Neuronal stem cell (in vitro differentiated cells): Measurements from ENCODE around the gene TTF1.

Experiments
- DNase-seq: peaks from one replicate; pipeline ENCODE4 v3.0.0-alpha.2; 2013; ENCODE audit warnings: low spot score
- H2AFZ ChIP-seq: one replicate; pipeline ENCODE4 v1.6.1; 2013; ENCODE audit warnings: mild to moderate bottlenecking, low read length, inconsistent platforms
- H2AK5ac ChIP-seq: 2 replicates; pipeline ENCODE4 v1.6.1; 2013; ENCODE audit warnings: low read depth, mild to moderate bottlenecking, inconsistent platforms, low read length, moderate library complexity, mixed read lengths
- H2BK120ac ChIP-seq: 2 replicates; pipeline ENCODE4 v1.6.1; 2013; ENCODE audit warnings: low read depth, mild to moderate bottlenecking, inconsistent platforms, low read length, moderate library complexity, mixed read lengths
- H2BK12ac ChIP-seq: one replicate; pipeline ENCODE4 v1.6.1; 2013; ENCODE audit warnings: low read length, inconsistent platforms
- H2BK15ac ChIP-seq: 2 replicates; pipeline ENCODE4 v1.6.1; 2013; ENCODE audit warnings: mild to moderate bottlenecking, low read length, inconsistent platforms, mixed read lengths
- H2BK5ac ChIP-seq: one replicate; pipeline ENCODE4 v1.6.1; 2013; ENCODE audit warnings: inconsistent platforms, mild to moderate bottlenecking, low read length, moderate library complexity
- H3K14ac ChIP-seq: one replicate; pipeline ENCODE4 v1.6.1; 2013; ENCODE audit warnings: low read length, inconsistent platforms
- H3K18ac ChIP-seq: 2 replicates; pipeline ENCODE4 v1.6.1; 2013; ENCODE audit warnings: low read length, inconsistent platforms
- H3K23ac ChIP-seq: 2 replicates; pipeline ENCODE4 v1.6.1; 2013; ENCODE audit warnings: low read depth, mild to moderate bottlenecking, mixed read lengths, low read length, inconsistent platforms; ENCODE audit not compliant: poor library complexity
- H3K27ac ChIP-seq: replicated peaks from 3 replicates; pipeline ENCODE4 v1.5.1; 2013; ENCODE audit warnings: low read length, inconsistent platforms
- H3K27me3 ChIP-seq, 3 experiments: 2 replicates each; pipeline ENCODE4 v1.6.1; 2013; ENCODE audit warnings: low read length in 3 of 3, mild to moderate bottlenecking in 2 of 3, inconsistent platforms in 1 of 3, low read depth in 1 of 3, mixed read lengths in 1 of 3, moderate library complexity in 1 of 3; ENCODE audit not compliant: control insufficient read depth in 3 of 3, insufficient read depth in 3 of 3
- H3K36me3 ChIP-seq, 2 donors: replicated peaks in 1 of 2; 2 replicates each; pipeline ENCODE4 v1.6.1; 2013; ENCODE audit warnings: low read length in 2 of 2; ENCODE audit not compliant: control insufficient read depth in 2 of 2, insufficient read depth in 2 of 2
- H3K4ac ChIP-seq: 2 replicates; pipeline ENCODE4 v1.6.1; 2013; ENCODE audit warnings: inconsistent platforms, mild to moderate bottlenecking, low read length, moderate library complexity
- H3K4me1 ChIP-seq, 2 donors: 1 replicate in 1 of 2; 2 replicates in 1 of 2; pipeline ENCODE4 v1.6.1; 2013; ENCODE audit warnings: low read length in 2 of 2, low read depth in 1 of 2; ENCODE audit not compliant: control insufficient read depth in 2 of 2, insufficient read depth in 1 of 2
- H3K4me2 ChIP-seq: one replicate; pipeline ENCODE4 v1.6.1; 2013; ENCODE audit warnings: mild to moderate bottlenecking, low read length, inconsistent platforms; ENCODE audit not compliant: insufficient read depth, poor library complexity, severe bottlenecking
- H3K4me3 ChIP-seq, 2 donors: 2 replicates each; pipeline ENCODE4 v1.5.1; 2013; ENCODE audit warnings: low read length in 2 of 2, mild to moderate bottlenecking in 2 of 2, inconsistent platforms in 1 of 2, moderate library complexity in 1 of 2
- H3K79me1 ChIP-seq: one replicate; pipeline ENCODE4 v1.6.1; 2013; ENCODE audit warnings: low read depth, mild to moderate bottlenecking, inconsistent platforms, low read length, moderate library complexity
- H3K9ac ChIP-seq: one replicate; pipeline ENCODE4 v1.6.1; 2013; ENCODE audit warnings: mild to moderate bottlenecking, low read depth, low read length, inconsistent platforms; ENCODE audit not compliant: poor library complexity
- H3K9me3 ChIP-seq, 2 donors: replicated peaks in 1 of 2; 2 replicates each; pipeline versions ENCODE3 to v1.6.1; 2013; ENCODE audit warnings: low read length in 2 of 2, mild to moderate bottlenecking in 2 of 2, inconsistent platforms in 1 of 2, low read depth in 1 of 2, mixed read lengths in 1 of 2, moderate library complexity in 1 of 2; ENCODE audit not compliant: control insufficient read depth in 2 of 2, insufficient read depth in 1 of 2
- H4K8ac ChIP-seq: one replicate; pipeline ENCODE4 v1.6.1; 2013; ENCODE audit warnings: low read depth, mild to moderate bottlenecking, inconsistent platforms, low read length, moderate library complexity
- H4K91ac ChIP-seq: one replicate; pipeline ENCODE4 v1.6.1; 2013; ENCODE audit warnings: low read length, low read depth, mild to moderate bottlenecking, inconsistent platforms; ENCODE audit not compliant: poor library complexity
- WGBS, 2 donors: extraction: QIAGEN DNeasy Blood & Tissue Kit; methylation state at CpG; one replicate each; pipeline ENCODE4 v1.1.7; 2013; ENCODE audit warnings: missing lambda C conversion rate in 2 of 2, mixed read lengths in 1 of 2; ENCODE audit not compliant: insufficient read length in 2 of 2, insufficient replicate concordance in 1 of 2; ENCODE audit errors: extremely low coverage in 2 of 2; 5-methylcytosine and 5-hydroxymethylcytosine counted together

The TTF1 gene

DNA sequence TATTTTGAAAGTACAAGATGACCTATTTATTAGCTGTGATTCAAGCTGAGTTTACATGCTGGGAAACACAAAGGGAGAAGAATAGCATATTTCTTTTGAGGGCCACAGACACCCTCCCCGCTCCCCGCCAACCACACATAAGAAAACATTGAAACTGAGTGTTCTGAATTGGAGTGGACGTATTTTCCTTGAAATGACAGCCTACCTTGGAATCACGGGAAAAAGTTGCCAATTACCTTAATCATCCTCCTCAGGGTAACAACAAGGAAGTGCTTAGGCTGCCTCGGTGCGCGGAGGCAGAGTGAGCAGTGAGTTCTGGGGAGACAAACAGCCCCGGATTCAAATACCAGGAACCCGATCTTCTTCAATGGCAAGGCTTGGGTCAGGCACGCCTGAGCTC is 34.8 kb upstream of the TTF1 start:
- no peak overlapping the region for H3K23ac ChIP-seq
- peaks cover 4 to 8% of the 10 kb centered on the region in 2 donors for H3K4me1 ChIP-seq
- no peak overlapping the region for H2AK5ac ChIP-seq
- no peak overlapping the region for H3K4me3 ChIP-seq
- no peak overlapping the region for H3K14ac ChIP-seq
- H3K9ac ChIP-seq: no peak overlapping the region
- no peaks in the 10 kb centered on the region for H3K9me3 ChIP-seq
- H3K18ac ChIP-seq: peak overlapping the region; percentile 54
- DNase-seq: no peak
- H2BK12ac ChIP-seq: no peak overlapping the region
- no peak overlapping the region for H4K8ac ChIP-seq
- no peak overlapping the region for H3K27ac ChIP-seq
- H3K27me3 ChIP-seq: peaks cover 0 to 23% (median 8%) of the 10 kb centered on the region in 3 experiments
- no peak overlapping the region for H3K4ac ChIP-seq
- no peaks in the 10 kb centered on the region for H3K36me3 ChIP-seq
- no peak overlapping the region for H2BK5ac ChIP-seq
- no peak overlapping the region for H2AFZ ChIP-seq
- H3K79me1 ChIP-seq: no peaks in the 10 kb centered on the region
- no peak overlapping the region for H3K4me2 ChIP-seq
- no CpG with 5 or more reads among the region's 10 CpGs for WGBS, 2 donors
- H4K91ac ChIP-seq: no peak overlapping the region
- H2BK15ac ChIP-seq: no peak overlapping the region
- no peak overlapping the region for H2BK120ac ChIP-seq

DNA sequence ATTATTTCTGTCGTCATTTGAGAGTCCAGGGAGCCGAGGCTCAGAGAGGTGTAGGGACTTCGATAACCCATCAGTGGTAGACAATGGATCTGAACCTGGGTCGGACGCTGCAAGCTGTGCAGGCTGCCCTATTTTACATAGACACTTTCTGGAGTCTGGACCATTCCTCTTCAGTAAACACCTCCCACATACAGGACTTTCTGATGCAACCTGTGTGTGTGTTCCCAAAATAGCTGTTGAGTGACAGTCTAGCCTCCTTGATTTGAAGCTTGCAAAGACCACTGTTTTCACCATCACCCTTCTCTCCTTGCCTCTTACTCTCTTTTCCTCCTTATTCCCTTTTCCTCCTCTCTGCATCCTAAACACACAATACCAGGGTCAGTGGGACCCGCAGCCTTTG is 34.1 kb upstream of the TTF1 start:
- Histone ChIP-seq H3K9me3 (no peaks in the 10 kb centered on the region), H2BK5ac (no peak overlapping the region), H3K23ac (no peak overlapping the region), H3K4me1 (peaks cover 4 to 8% of the 10 kb centered on the region in 2 donors), H4K91ac (no peak overlapping the region), H2BK12ac (no peak overlapping the region), H3K27me3 (peaks cover 0 to 30% (median 8%) of the 10 kb centered on the region in 3 experiments), H2BK120ac (no peak overlapping the region), H3K79me1 (no peaks in the 10 kb centered on the region), H4K8ac (no peak overlapping the region), H3K14ac (no peak overlapping the region), H2AFZ (no peak overlapping the region), H2BK15ac (no peak overlapping the region), H3K27ac (no peak overlapping the region), H3K9ac (no peak overlapping the region), H2AK5ac (no peak overlapping the region), H3K36me3 (no peaks in the 10 kb centered on the region), H3K4me2 (no peak overlapping the region), H3K4ac (no peak overlapping the region), H3K4me3 (no peak overlapping the region), H3K18ac (no peak overlapping the region)
- no CpG with 5 or more reads among the region's 6 CpGs for whole genome bisulfite sequencing, 2 donors
- DNase-seq: no peak

DNA sequence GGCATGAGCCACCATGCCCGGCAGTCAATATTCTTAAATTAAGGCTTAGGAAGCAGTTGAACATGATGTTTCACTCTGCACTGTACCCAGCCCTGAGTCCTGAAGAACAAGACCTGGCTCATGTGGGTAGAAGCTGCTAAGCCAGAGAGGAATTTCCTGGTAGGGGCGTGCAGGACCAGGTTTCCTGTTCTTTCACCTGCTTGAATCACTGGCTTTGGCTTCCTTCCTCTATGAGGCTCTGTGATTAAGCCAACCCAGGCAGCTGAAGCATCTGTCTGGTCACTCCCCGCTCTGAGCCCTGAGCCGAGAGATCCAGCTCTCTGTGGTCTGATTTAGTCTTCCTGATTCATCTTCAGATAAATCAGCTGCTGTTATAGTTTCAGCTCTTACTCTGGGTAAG is 32.5 kb upstream of the TTF1 start:
- no peak overlapping the region for H2BK12ac ChIP-seq
- H3K14ac ChIP-seq: no peak overlapping the region
- H3K27me3 ChIP-seq: peaks cover 0 to 46% (median 10%) of the 10 kb centered on the region in 3 experiments
- no peak overlapping the region for H2AFZ ChIP-seq
- H2BK5ac ChIP-seq: no peak overlapping the region
- no peak overlapping the region for H2AK5ac ChIP-seq
- H2BK120ac ChIP-seq: no peak overlapping the region
- WGBS, 2 donors: no CpG with 5 or more reads among the region's 4 CpGs
- no peak overlapping the region for H4K91ac ChIP-seq
- no peak overlapping the region for H3K4me2 ChIP-seq
- peaks cover 8 to 10% of the 10 kb centered on the region in 2 donors for H3K4me1 ChIP-seq
- H3K36me3 ChIP-seq: no peaks in the 10 kb centered on the region
- H3K27ac ChIP-seq: no peak overlapping the region
- H4K8ac ChIP-seq: no peak overlapping the region
- no peaks in the 10 kb centered on the region for H3K9me3 ChIP-seq
- no peak overlapping the region for H3K18ac ChIP-seq
- DNase-seq: no peak
- H3K4ac ChIP-seq: no peak overlapping the region
- H3K9ac ChIP-seq: no peak overlapping the region
- no peak overlapping the region for H2BK15ac ChIP-seq
- no peaks in the 10 kb centered on the region for H3K79me1 ChIP-seq
- no peak overlapping the region for H3K4me3 ChIP-seq
- no peak overlapping the region for H3K23ac ChIP-seq

DNA sequence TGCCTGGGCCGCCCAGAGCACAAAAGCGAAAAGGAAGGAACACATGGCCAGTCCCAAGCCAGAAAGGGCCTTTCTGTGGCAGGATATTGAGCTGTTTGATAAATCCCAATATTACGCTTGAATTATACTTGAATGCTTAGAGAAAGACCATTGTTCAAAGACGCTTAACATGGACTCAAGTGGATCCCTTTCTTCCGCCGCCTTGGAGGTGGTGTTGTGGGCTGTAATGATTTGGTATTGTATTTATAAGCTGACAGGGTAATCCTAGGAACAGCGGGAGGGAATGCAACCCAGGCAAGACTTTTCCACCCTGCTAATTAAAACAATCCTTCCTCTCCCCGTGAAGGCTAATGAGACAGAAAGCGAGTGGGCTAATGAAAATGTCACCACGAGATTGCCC is 28.2 kb upstream of the TTF1 start:
- peaks cover 0 to 50% (median 12%) of the 10 kb centered on the region in 3 experiments for H3K27me3 ChIP-seq
- WGBS, 2 donors: no CpG with 5 or more reads among the region's 10 CpGs

More for the DNA sequence above, 28.2 kb upstream of the TTF1 start:
- Histone ChIP-seq H3K4ac (no peak overlapping the region), H3K18ac (no peak overlapping the region), H3K79me1 (no peaks in the 10 kb centered on the region), H3K4me1 (peaks cover 0 to 6% of the 10 kb centered on the region in 2 donors), H2BK15ac (no peak overlapping the region), H3K23ac (no peak overlapping the region), H2BK120ac (no peak overlapping the region), H4K8ac (no peak overlapping the region), H3K9ac (no peak overlapping the region), H3K36me3 (no peaks in the 10 kb centered on the region), H3K9me3 (no peaks in the 10 kb centered on the region), H2BK5ac (no peak overlapping the region), H2BK12ac (no peak overlapping the region), H4K91ac (no peak overlapping the region), H3K14ac (no peak overlapping the region), H3K27ac (no peak overlapping the region), H3K4me3 (no peak overlapping the region), H2AFZ (no peak overlapping the region), H2AK5ac (no peak overlapping the region), H3K4me2 (no peak overlapping the region)
- no peak for DNase-seq
